Right lobe of liver (tissue), 6 donors: Measurements from ENCODE around the gene SLC35G2. TPM values are rescaled to one million over a fixed set of nuclear protein-coding genes. Genes with fewer than 3 reads are reported as not detected.
A peak's percentile ranks its signal among the peaks of the same experiment; 100 is the strongest.
"Not testable (repeated sequence)": the region's sequence is repeated elsewhere in the genome, so short reads cannot be mapped to it uniquely, and the experiment has no call there.

Source experiments
- ATAC-seq, 4 donors: fragments of 200-7000 bp; cut with Tn5 transposase; one replicate each; pipeline ENCODE4 v1.9.1; 2020; ENCODE audit warnings: mild to moderate bottlenecking in 4 of 4, moderate library complexity in 4 of 4
- DNase-seq, 3 donors: peaks; one replicate each; pipeline ENCODE4 v3.0.0-alpha.2; 2020
- H3K27ac ChIP-seq, 3 donors: fragments of 200-600 bp; one replicate each; pipeline ENCODE4 v1.8.0; 2022
- H3K27me3 ChIP-seq, 2 donors: fragments of 200-600 bp; one replicate each; pipeline ENCODE4 v1.8.0; 2022
- H3K36me3 ChIP-seq, 4 donors: fragments of 200-600 bp; sonication (generic) in 1 of 4; one replicate each; pipeline versions ENCODE4 v1.5.1 to v1.8.0; 2017 to 2022; ENCODE audit warnings: control low read depth in 1 of 4
- H3K4me1 ChIP-seq, 4 donors: fragments of 200-600 bp; sonication (generic) in 1 of 4; one replicate each; pipeline versions ENCODE4 v1.5.1 to v1.8.0; 2017 to 2022; ENCODE audit warnings: control low read depth in 1 of 4
- H3K4me3 ChIP-seq, 3 donors: fragments of 200-600 bp; one replicate each; pipeline ENCODE4 v1.8.0; 2022
- H3K9me3 ChIP-seq, 4 donors: fragments of 200-600 bp; sonication (generic) in 1 of 4; one replicate each; pipeline versions ENCODE4 v1.5.1 to v1.8.0; 2017 to 2022; ENCODE audit warnings: control low read depth in 1 of 4
- POLR2A ChIP-seq: fragments of 450-650 bp; IDR thresholded peaks from one replicate; pipeline ENCODE4 v1.6.1; 2017; ENCODE audit warnings: antibody characterized with exemption, mild to moderate bottlenecking
- WGBS: methylation state at CpG from one replicate; pipeline ENCODE4 v1.1.6; 2018; ENCODE audit warnings: low coverage, low lambda C conversion rate; ENCODE audit not compliant: insufficient coverage; ENCODE audit errors: missing lambda C conversion rate; 5-methylcytosine and 5-hydroxymethylcytosine counted together
- intact Hi-C, 2 donors: fragments of 100-400 bp; cut with DNase I; formaldehyde crosslinking; loops; one replicate each; pipeline versions ENCODE4 v1.11.2 to v1.14.1; 2022
- total RNA-seq, 6 experiments: library from RNA; depleted of rRNA in 2 of 6; stranded (reverse); fragments of >200 nt in 2 of 6; fragmentation: NEBNext Ultra II Directional in 3 of 6; extraction: Animal tissue kit (Norgen Biotek cat#: 25700) in 3 of 6; gene quantifications; one replicate each; pipeline versions ENCODE4 v1.1.0 to v1.2.4, GENCODE V29; 2016 to 2023
- TF ChIP-seq, protein P1 (sequence below), 4 donors: fragments of 200-600 bp in 3 of 4; fragments of 450-650 bp in 1 of 4; IDR thresholded peaks; one replicate each; pipeline versions ENCODE4 v1.5.1 to v1.8.0; 2016 to 2022; ENCODE audit warnings: antibody characterized with exemption in 4 of 4, mild to moderate bottlenecking in 2 of 4
- donor health status: DM: no; HTN: yes; CAD: no.
- donor health status: DM: no; HTN: no; CAD: no.
- donor health status: DM: no; HTN: no; CAD: no.
- donor health status: DM: no; HTN: yes; CAD: no.
- donor health status: DM: no; HTN: yes; CAD: no.

The SLC35G2 gene
- total RNA-seq, 6 experiments from 2014 or later, result 0.51 to 2.7 (median 1.7) TPM

DNA sequence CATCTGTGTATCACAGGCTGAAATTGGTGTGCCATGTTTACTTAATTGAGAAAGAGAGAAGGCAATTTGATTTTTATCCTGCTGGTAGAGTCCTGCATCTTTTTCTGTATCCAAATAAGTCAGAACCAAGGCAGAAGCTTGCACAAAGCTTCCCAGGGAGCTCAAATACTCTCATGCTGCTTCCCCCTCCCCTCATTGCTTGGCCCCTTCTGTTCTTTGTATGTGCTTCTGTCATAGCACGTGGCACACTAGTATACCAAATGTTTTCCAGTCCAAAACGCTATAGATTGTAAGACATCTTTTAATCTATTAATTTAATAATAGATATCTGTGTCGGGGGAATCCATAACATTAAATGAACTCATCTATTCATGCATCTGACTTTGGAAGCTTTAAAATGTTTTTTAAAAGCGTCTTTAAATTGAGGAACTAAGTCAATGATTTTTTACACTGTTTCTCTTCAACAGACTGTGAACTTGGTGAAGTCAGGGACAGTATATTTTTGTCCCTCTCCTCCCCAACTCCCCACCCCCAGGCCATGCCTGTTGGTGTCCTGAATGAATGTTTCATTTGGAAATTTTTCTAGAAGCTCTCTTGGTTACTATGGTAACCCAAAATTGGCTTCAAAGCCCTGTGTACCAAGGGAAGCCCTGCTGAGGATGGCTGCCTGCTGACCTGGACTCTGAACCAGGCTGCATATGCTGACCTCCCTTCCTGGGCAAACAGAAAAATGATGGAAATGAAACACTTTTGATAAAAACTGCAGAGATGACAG lies 26.2 kb upstream of the SLC35G2 start:
- Histone ChIP-seq H3K27me3 (no peaks in the 10 kb centered on the region), H3K9me3 (no peaks in the 10 kb centered on the region), H3K4me1 (peaks cover 0 to under 1% (median under 1%) of the 10 kb centered on the region in 4 donors), H3K27ac (no peak overlapping the region), H3K36me3 (no peaks in the 10 kb centered on the region), H3K4me3 (no peak overlapping the region)
- DNase-seq, result no peak
- intact Hi-C loops, result no loop called here
- TF ChIP-seq POLR2A, result no peak
- TF ChIP-seq, protein P1, sequence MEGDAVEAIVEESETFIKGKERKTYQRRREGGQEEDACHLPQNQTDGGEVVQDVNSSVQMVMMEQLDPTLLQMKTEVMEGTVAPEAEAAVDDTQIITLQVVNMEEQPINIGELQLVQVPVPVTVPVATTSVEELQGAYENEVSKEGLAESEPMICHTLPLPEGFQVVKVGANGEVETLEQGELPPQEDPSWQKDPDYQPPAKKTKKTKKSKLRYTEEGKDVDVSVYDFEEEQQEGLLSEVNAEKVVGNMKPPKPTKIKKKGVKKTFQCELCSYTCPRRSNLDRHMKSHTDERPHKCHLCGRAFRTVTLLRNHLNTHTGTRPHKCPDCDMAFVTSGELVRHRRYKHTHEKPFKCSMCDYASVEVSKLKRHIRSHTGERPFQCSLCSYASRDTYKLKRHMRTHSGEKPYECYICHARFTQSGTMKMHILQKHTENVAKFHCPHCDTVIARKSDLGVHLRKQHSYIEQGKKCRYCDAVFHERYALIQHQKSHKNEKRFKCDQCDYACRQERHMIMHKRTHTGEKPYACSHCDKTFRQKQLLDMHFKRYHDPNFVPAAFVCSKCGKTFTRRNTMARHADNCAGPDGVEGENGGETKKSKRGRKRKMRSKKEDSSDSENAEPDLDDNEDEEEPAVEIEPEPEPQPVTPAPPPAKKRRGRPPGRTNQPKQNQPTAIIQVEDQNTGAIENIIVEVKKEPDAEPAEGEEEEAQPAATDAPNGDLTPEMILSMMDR (IDR thresholded peaks at IDR 0.05), result no peak
- WGBS, result 48% methylated on average over 4 of the region's 4 CpGs
- ATAC-seq, result no peak

DNA sequence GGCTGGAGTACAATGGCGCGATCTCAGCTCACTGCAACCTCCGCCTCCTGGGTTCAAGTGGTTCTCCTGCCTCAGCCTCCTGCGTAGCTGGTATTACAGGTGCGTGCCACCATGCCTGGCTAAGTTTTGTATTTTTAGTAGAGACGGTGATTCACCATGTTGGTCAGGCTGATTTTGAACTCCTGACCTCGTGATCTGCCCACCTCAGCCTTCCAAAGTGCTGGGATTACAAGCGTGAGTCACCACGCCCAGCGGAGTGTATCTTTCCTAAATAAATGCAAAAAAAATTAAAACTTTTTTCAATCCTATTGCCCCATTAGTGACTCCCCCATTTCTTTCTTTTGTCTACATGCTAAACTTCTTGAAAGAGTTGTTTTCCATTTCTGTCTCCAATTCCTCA lies 17.8 kb upstream of the SLC35G2 start:
- DNase-seq, ATAC-seq, intact Hi-C loops, H3K9me3 ChIP-seq, H3K36me3 ChIP-seq, H3K4me1 ChIP-seq, H3K4me3 ChIP-seq, H3K27ac ChIP-seq, H3K27me3 ChIP-seq: not testable (repeated sequence)
- WGBS, result 95% methylated on average over 9 of the region's 10 CpGs

DNA sequence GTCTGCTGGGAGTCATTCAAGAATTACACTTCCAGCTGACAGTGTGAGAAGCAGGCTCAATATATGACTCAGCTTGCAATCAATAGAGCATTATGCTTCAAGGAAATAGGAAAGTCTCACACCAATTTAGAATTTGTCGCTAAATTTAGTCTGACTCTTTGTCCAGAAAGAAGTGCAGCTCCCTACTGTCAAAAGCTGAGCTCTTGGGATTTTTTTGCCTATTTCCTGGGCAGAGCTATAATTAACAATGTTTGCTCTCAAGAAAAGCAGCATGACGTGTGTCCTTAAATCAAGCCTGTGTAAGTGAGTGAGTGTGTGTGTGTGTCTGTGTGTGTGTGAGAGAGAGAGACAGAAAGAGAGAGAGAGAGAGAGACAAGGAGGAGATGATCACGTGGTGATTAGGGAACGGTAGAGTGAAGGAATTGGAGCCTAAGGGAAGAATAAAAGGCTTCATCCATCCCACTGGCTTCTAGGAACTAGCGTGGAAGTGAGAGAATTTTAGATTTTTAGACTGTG lies 16.4 kb upstream of the SLC35G2 start:
- Histone ChIP-seq H3K27ac (peak overlapping the region in 1 of 3 donors; percentile 13), H3K4me1 (no peaks in the 10 kb centered on the region), H3K27me3 (no peaks in the 10 kb centered on the region), H3K36me3 (no peaks in the 10 kb centered on the region), H3K4me3 (no peak overlapping the region), H3K9me3 (no peaks in the 10 kb centered on the region)
- TF ChIP-seq POLR2A, result no peak
- TF ChIP-seq, protein P1 (IDR thresholded peaks at IDR 0.05), result no peak
- WGBS, result 38% methylated on average over 5 of the region's 5 CpGs
- intact Hi-C loops, result no loop called here
- DNase-seq (no peak), ATAC-seq (peak in 3 of 4 donors; percentile 44 to 65 (median 49))

DNA sequence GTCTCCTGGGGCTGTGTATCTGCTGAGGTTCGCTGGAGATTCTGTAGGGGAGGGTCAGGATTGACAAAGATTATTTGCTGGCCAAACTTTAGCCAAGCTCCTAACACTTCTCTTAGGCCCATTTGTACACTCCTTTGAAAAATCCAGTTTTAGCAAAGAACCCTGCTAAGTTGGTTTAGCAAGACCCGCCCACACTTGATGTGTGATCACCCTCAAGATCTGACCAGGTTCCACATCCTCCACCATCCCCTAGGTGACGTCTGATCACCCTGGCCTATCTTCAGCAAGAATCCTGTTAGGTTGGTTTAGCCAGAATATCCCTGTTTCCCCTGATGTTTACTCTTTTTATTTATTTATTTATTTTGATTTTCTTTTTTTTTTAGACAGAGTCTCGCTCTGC lies 14.8 kb upstream of the SLC35G2 start:
- H3K9me3 ChIP-seq, result no peaks in the 10 kb centered on the region
- no peaks in the 10 kb centered on the region for H3K4me1 ChIP-seq
- WGBS, result 81% methylated on average over 4 of the region's 4 CpGs
- no peak overlapping the region for H3K4me3 ChIP-seq
- no peak overlapping the region for H3K27ac ChIP-seq
- H3K36me3 ChIP-seq, result no peaks in the 10 kb centered on the region
- H3K27me3 ChIP-seq, result no peaks in the 10 kb centered on the region
- DNase-seq (no peak), ATAC-seq (no peak)
- intact Hi-C loops, result no loop called here
- TF ChIP-seq, protein P1 (IDR thresholded peaks at IDR 0.05), result no peak
- TF ChIP-seq POLR2A, result no peak

DNA sequence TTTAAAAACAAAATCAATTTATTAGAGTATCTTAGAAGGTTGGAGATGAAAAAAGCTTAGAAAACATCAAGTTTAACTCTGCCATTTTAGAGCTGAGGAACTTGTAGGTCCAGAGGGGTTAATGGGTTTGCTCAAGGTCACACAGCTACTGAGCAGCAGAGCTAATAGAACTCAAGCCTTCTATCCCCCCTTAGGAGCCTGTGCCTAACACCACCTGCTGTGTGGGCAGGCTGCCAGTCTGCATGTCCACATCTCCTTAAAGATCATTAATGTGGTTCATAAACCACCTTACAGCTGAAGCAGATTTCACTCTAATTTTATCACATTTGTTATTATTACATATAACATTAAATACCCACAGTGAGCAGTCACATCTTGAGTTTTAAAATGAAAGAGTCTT lies 14.1 kb upstream of the SLC35G2 start:
- no peak overlapping the region for H3K4me3 ChIP-seq
- TF ChIP-seq, protein P1 (IDR thresholded peaks at IDR 0.05), result no peak
- TF ChIP-seq POLR2A, result no peak
- no peak for ATAC-seq
- no peaks in the 10 kb centered on the region for H3K9me3 ChIP-seq
- H3K4me1 ChIP-seq, result no peaks in the 10 kb centered on the region
- intact Hi-C loops, result no loop called here
- H3K27me3 ChIP-seq, result no peaks in the 10 kb centered on the region
- H3K27ac ChIP-seq, result no peak overlapping the region
- H3K36me3 ChIP-seq, result no peaks in the 10 kb centered on the region
- no peak for DNase-seq
